Hypothalamus (tissue), 51 donors: ENCODE results near the gene KLHDC4.
A peak's percentile ranks its signal among the peaks of the same experiment; 100 is the strongest.
"Not testable (repeated sequence)": the region's sequence is repeated elsewhere in the genome, so short reads cannot be mapped to it uniquely, and the experiment has no call there.

Source experiments
- DNase-seq, 51 donors: peaks; one replicate each; lab custom pipeline; 2025; lab: John Stamatoyannopoulos, UW

The KLHDC4 gene

DNA sequence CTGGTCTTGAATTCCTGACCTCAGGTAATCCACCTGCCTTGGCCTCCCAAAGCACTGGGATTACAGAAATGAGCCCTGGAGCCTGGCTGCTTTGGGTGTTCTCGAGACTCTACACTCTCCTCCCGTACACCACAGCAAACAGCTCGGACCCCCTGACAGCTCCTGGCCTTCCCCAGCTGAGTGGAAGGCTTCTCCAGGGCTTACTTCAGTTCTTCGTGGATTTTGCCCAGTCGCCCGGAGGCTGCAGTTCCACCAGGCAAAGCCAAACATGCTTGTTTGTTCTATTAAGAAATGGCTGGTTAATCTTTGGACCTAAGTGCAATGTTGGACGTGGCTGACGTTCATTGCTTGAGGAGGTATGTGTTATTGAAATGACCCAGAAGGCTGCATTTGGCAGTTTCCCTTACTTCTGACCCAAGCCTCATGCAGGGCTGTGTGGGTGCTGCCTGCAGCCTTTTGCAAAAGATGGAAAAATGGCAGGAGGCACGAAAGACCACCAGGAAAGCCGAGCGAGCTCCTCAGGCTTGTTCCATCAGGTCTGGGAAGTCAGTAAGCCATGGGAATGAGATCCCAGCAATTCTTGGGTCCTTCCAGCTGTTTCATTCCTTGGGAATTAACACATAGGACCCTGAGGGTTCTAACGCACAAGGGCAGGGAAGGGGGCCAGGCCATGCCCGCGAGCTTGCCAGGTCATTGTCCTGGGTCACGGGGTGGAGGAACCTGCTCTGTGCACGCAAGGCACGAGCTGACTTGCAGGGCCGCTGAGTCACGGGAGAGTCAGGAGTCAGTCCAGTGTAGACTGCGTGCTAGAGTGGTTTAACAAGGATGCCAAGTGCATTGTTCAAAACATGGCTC, 23.9 kb upstream of the KLHDC4 start:
- no peak for DNase-seq

DNA sequence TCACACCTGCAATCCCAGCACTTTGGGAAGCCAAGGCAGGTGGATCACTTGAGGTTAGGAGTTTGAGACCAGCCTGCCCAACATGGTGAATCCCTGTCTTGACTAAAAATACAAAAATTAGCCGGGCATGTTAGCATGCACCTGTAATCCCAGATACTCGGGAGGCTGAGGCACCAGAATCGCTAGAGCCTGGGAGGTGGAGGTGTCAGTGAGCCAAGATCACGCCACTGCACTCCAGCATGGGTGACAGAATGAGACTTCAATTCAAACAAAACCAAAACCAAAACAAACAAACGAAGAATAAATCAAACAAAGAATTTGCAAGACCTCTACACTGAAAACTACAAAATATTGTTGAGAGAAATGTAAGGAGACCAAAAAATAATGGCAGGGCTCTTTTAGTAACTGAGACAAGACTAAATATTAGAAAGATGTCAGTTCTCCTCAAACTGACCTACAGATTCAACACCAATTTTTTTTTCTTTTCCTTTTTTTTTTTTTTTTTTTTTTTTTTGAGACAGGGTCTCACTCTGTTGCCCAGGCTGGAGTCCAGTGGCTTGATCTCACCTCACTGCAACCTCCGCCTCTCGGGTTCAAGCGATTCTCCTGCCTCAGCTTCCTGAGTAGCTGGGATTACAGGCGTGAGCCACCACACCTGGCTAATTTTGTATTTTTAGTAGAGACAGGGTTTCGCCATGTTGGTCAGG, 23.1 kb upstream of the KLHDC4 start:
- DNase-seq, result not testable (repeated sequence)

- not testable (repeated sequence) for DNase-seq
These were observed 21.8 kb upstream of the KLHDC4 start for GRCh38 chr16:87787451-87788091.

- no peak for DNase-seq
These were observed 19.0 kb upstream of the KLHDC4 start for GRCh38 chr16:87784812-87785211.

- no peak for DNase-seq
These were observed 16.2 kb upstream of the KLHDC4 start for GRCh38 chr16:87782033-87782432.

DNA sequence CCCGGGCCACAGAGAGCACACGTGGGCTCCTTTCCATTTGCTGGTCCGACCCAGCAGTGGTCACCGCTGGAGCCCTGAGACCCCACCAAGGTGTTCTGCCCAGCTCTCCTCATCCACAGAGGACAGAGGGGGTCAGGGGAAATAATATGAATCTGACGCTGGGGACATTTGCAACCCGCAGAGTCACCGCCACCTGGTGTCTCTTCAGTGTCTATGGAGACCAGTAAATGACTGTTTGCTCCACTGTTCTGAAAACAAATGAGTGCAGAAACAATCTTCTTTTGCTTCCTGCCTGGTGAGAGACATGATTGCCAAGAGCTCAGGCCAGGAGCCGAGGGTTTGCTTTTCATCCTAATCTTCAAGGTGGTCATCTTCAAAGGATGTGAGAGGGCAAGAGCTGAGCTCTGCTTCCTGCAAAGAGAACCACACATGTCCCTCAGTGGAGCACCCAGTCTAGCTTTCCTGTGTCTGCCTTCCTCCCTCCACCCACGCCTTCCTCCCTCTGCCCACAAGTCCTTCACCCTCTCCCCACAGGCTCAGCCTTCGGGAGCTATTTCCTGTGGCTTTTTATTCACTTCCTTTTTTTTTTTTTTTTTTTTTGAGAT, 14.7 kb upstream of the KLHDC4 start:
- peak in 23 of 51 donors; percentile 3 to 44 (median 11) for DNase-seq

- DNase-seq, result peak; percentile 21 to 92 (median 80)
These were observed 13.2 kb upstream of the KLHDC4 start for GRCh38 chr16:87778830-87779579.

GRCh38 chr16:87778476-87778829, 12.7 kb upstream of the KLHDC4 start:
- DNase-seq, result no peak

- DNase-seq, result not testable (repeated sequence)
These were observed 8.1 kb upstream of the KLHDC4 start for GRCh38 chr16:87773836-87774235.

DNA sequence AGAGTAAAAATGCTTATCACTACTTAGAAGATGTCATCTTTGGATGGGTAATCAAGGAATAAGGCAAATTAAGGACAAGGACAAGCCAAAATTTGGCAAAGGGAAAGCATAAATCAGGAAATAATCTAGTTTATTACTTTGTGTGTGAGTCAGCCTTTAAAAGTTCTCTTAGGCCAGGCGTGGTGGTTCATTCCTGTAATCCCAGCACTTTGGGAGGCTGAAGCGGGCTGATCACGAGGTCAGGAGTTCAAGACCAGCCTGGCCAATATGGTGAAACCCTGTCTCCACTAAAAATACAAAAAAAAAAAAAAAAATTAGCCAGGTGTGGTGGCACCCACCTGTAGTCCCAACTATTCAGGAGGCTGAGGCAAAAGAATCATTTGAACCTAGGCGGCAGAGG, 1.7 kb upstream of the KLHDC4 start:
- DNase-seq, result not testable (repeated sequence)

- DNase-seq, result no peak
These were observed 655 bp upstream of the KLHDC4 start for GRCh38 chr16:87766485-87766797.

- DNase-seq, result peak in 1 of 51 donors; percentile 23
These were observed 362 bp downstream of the KLHDC4 start for GRCh38 chr16:87765473-87765775.

- DNase-seq, result no peak
These were observed 950 bp downstream of the KLHDC4 start for GRCh38 chr16:87764600-87765472.

GRCh38 chr16:87762620-87763019, 3.2 kb downstream of the KLHDC4 start:
- no peak for DNase-seq

DNA sequence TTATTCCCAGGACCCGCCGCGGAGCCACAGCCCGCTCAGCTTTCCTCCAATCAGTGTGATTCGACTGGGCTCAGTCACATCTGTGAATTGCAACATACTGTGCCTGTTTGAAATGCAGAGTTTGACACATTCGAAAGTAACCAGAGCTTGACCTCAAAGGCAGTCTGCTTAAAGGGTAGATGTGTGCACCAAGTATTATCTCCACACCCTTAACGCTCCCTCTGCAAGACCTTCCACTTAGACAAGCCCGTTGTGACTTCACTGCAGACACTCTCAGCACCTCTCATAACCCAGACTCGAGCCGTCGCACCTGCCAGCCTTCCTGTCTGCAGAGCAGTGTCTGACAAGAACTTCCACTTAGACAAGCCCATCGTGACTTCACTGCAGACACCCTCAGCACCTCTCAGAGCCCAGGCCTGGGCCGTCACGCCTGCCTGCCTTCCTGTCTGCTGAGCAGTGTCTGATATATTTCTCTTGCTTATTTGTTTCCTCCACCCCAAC, 3.7 kb downstream of the KLHDC4 start:
- DNase-seq, result no peak

GRCh38 chr16:87761060-87761459, 4.7 kb downstream of the KLHDC4 start:
- no peak for DNase-seq

GRCh38 chr16:87757841-87758426, 7.9 kb downstream of the KLHDC4 start:
- no peak for DNase-seq

- no peak for DNase-seq
These were observed 11.3 kb downstream of the KLHDC4 start for GRCh38 chr16:87754535-87754934.
